HG03064 (cell line): Measurements from ENCODE around the gene SP2.

Source experiments
- ATAC-seq: cut with Tn5 transposase; IDR thresholded peaks from one replicate; pipeline ENCODE4 v1.9.1; 2021; ENCODE audit warnings: low read depth; ENCODE audit not compliant: unreplicated experiment

The SP2 gene

GRCh38 chr17:47869114-47869513, 26.9 kb upstream of the SP2 start:
- ATAC-seq = no peak

DNA sequence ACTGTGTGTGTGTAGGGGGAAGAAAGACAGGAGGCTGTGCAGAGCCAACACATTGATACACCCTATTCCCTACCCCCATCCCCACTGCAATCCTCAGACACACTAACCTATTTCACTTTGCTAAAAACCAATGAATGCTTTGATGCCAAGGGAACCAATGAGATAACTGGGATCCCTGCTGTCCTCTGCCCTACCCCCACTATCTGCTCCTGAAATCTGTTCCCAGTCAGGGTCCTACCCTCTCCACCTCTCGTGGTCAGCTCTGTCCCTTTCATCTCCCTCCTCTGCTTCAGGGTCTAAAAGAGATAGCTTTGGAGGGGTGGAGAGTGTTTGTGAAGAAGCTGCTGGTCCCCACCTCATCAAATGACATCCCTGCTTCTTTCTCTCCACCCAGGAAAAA, 26.0 kb upstream of the SP2 start:
- no peak for ATAC-seq

DNA sequence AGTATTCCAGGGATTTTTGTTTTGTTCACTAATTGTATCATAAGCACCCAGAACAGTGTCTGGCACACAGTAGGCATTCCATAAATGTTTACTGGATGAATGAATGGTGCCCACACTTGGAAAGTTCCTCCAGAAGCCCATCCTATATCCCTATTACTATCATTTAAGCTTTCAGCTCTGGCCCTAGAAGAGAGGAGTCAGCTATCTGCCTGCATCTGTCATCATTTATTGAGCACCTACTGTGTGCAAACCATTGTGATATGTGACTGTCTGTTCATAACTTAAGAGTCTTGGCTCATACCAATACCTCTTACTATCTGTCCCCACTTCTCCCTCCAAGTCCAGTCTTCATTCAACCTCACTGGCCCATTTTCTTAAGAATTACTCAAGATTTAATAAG, 25.0 kb upstream of the SP2 start:
- ATAC-seq = no peak

- no peak for ATAC-seq
Observed at GRCh38 chr17:47872019-47872650, 23.9 kb upstream of the SP2 start.

DNA sequence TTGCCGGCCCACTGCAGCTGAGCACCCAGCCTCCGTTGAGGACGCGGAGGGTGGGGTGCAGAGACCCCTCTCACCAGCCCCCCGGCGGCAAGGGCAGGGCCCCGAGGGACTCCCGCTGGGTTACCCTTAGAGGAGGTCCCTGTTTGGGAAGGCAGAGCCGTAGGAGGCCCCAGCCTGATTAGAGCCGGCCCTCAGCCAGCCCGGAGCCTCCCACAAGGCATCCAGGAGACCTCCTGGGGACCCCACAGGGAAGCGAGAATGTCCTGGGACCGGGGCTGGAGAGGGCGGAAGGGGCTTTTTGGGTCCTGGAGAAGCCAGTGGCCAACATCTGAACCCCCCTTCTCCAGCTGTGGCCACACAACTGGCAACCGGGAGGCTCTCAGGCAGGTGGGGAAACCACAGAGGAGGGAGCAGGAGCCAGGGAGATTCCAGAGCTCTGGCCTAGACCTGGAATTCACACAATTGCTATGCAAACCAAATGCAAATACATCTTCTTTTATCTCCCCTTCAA, 23.3 kb upstream of the SP2 start:
- no peak for ATAC-seq

DNA sequence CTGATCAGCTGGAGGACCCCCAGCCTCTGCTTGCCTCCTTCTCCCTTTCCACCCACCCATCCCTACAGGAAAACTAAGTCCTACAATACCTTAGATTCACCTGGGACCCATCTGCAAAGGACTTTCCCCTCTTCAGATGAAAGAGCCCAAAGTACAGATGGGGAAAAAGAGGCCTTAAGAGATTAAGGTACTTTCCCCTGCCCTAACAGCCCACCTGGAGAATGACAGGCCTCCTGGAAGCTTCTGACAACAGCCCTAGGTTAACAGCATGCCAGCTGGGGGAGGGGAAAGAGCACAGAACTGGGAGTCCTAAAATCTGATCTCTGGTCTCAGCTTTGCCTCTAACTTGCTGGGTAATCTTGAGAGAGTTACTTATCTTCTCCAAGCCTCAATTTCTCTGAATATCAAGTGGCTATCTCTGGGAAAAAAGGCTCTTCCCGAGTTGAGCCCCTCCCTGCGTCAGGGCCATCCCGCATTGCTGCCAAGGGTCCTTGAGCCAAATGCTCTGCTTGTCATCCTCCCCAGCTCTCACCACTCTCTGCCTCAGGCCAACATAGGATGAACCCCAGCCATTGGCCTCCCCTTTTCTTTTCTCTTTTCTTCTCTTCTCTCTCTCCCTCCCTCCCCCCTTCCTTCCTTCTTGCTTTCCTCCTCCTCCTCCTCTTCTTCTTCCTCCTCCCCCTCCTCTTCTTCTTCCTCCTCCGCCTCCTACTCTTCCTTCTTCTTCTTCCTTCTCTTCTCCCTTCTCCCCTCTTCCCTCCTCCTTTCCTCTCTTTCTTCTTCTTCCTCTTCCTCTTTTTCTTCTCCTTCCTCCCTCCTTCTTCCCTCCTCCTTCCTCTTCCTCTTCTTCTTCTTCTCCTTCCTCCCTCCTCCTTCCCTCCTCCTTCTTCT, 22.6 kb upstream of the SP2 start:
- no peak for ATAC-seq

GRCh38 chr17:47875011-47875985, 20.7 kb upstream of the SP2 start:
- no peak for ATAC-seq

GRCh38 chr17:47877368-47878034, 18.5 kb upstream of the SP2 start:
- ATAC-seq = no peak

GRCh38 chr17:47878203-47879027, 17.6 kb upstream of the SP2 start:
- no peak for ATAC-seq

GRCh38 chr17:47879028-47879585, 16.9 kb upstream of the SP2 start:
- no peak for ATAC-seq

GRCh38 chr17:47879776-47880454, 16.1 kb upstream of the SP2 start:
- ATAC-seq = no peak

DNA sequence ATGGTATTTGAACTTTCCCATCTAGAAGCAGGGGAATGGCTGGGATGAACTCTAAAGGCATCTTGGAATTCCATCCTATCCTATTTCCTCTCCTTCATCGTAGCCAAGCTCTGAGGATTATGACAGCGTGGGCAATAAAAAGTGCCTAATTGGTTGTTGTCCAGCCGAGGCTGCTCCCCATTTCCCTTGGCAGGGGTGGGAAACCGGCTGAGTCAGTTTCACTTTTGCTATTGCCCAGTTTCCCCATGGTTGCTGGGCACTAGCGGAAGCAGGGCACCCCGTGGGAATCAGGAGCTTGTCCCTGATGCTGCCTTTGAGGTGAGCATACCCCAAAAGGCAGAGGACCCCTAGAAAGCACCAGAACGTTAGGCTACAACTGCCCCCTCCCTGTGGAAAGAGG, 13.8 kb upstream of the SP2 start:
- ATAC-seq = no peak

- no peak for ATAC-seq
Observed at GRCh38 chr17:47882695-47883588, 13.1 kb upstream of the SP2 start.

- ATAC-seq = no peak
Observed at GRCh38 chr17:47883589-47884426, 12.2 kb upstream of the SP2 start.

DNA sequence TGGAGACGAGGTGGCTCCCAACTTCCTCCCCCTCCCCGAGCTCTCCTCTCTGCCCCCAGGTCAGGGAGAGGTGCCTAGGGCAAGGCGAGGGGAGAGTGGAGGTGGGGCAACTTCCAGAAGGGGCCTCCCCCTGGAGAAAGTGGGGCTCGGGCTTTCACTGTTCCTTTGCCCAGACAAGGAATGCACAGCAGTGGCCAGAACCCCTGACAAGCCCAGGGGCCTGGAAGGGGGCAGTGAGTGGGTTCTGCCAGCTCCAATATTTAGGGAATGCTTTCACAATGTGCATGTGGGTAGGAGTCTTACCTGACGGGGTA, 11.7 kb upstream of the SP2 start:
- ATAC-seq = no peak

- ATAC-seq = no peak
Observed at GRCh38 chr17:47884905-47885730, 10.9 kb upstream of the SP2 start.
